HUES48 (cell line): ENCODE results near the gene CEP126.

Source experiments
- H3K27ac ChIP-seq: one replicate; pipeline ENCODE4 v1.7.0; 2013; ENCODE audit warnings: low read depth, low read length, inconsistent platforms
- H3K27me3 ChIP-seq: 2 replicates; pipeline ENCODE4 v1.6.1; 2013; ENCODE audit warnings: mild to moderate bottlenecking, low read length; ENCODE audit not compliant: control insufficient read depth, insufficient read depth
- H3K36me3 ChIP-seq: 2 replicates; pipeline ENCODE4 v1.6.1; 2013; ENCODE audit warnings: low read length; ENCODE audit not compliant: control insufficient read depth, insufficient read depth
- H3K4me1 ChIP-seq: 2 replicates; pipeline ENCODE4 v1.6.1; 2013; ENCODE audit warnings: mild to moderate bottlenecking, low read length; ENCODE audit not compliant: control insufficient read depth, insufficient read depth
- H3K4me3 ChIP-seq: 2 replicates; pipeline ENCODE4 v1.5.1; 2013; ENCODE audit warnings: mild to moderate bottlenecking, low read depth, low read length
- H3K9ac ChIP-seq: 2 replicates; pipeline ENCODE4 v1.6.1; 2013; ENCODE audit warnings: mild to moderate bottlenecking, low read depth, low read length, moderate library complexity
- H3K9me3 ChIP-seq: 2 replicates; pipeline ENCODE4 v1.6.1; 2013; ENCODE audit warnings: low read length; ENCODE audit not compliant: control insufficient read depth, insufficient read depth

Gene CEP126

DNA sequence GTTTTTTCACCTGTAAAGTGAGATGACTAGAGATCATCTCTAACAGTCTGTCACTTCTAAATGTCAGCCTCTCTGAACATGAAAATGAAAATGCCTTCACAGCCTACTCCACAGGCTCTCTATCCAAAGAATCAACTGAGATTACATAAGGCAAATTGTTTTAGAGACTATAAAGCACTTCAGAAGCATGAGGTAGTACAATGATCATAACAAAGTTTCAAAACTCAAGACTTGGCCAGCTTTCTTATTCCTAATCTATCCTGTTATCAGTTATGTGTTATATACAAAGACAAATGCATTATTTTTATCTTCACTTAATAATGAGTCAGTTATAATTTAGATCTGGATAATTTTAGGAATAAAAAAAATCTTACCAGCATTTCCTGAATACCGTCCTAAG lies 20.3 kb upstream of the CEP126 start:
- Histone ChIP-seq H3K36me3 (no peaks in the 10 kb centered on the region), H3K27ac (no peak overlapping the region), H3K9me3 (no peaks in the 10 kb centered on the region), H3K4me1 (no peaks in the 10 kb centered on the region), H3K27me3 (no peaks in the 10 kb centered on the region), H3K4me3 (no peak overlapping the region), H3K9ac (no peak overlapping the region)

DNA sequence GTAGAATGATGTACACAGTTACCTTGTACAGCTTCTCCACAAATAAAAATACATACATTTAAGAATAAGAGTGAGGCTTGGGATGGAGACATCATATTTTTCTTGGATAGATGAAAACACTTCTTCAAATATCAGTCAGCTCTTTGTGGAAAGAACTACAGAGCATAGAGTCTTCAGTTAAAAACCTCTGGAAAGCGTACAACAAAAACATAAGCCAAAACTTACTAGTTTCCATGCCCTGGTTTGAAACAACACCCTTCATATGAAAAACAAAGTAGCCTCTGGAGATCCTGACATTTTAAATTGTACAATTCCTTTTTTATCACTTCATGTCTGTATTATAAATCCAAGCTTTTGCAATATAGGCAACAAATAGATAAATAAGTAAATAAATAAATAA lies 7.0 kb upstream of the CEP126 start:
- H3K9ac ChIP-seq: no peak overlapping the region
- H3K36me3 ChIP-seq: no peaks in the 10 kb centered on the region
- H3K27me3 ChIP-seq: no peaks in the 10 kb centered on the region
- no peaks in the 10 kb centered on the region for H3K9me3 ChIP-seq
- no peak overlapping the region for H3K4me3 ChIP-seq
- no peak overlapping the region for H3K27ac ChIP-seq
- H3K4me1 ChIP-seq: no peaks in the 10 kb centered on the region

DNA sequence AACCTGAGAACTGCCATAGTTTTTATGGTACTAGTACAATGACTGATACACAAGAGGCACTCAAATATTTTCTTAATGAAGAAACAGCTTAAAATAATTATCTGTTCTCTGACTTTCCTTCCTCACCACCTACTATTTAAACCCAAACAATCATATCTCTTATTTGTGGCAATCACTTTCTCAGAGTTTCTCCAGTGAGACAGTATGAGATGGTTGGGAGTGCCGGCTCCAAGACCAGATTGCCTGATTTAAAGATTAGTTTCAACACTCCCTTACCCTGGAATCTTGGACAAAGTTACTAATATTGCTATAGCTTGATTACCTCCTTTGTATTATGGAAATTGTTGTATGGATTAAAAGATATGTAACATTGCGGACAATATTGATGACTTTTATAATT lies 5.7 kb upstream of the CEP126 start:
- Histone ChIP-seq H3K4me3 (no peak overlapping the region), H3K9ac (no peak overlapping the region), H3K36me3 (no peaks in the 10 kb centered on the region), H3K4me1 (no peaks in the 10 kb centered on the region), H3K9me3 (no peaks in the 10 kb centered on the region), H3K27me3 (no peaks in the 10 kb centered on the region), H3K27ac (no peak overlapping the region)

- H3K27ac ChIP-seq: no peak overlapping the region
- H3K4me3 ChIP-seq: no peak overlapping the region
These were observed 2.0 kb upstream of the CEP126 start for GRCh38 chr11:101912823-101913284.

DNA sequence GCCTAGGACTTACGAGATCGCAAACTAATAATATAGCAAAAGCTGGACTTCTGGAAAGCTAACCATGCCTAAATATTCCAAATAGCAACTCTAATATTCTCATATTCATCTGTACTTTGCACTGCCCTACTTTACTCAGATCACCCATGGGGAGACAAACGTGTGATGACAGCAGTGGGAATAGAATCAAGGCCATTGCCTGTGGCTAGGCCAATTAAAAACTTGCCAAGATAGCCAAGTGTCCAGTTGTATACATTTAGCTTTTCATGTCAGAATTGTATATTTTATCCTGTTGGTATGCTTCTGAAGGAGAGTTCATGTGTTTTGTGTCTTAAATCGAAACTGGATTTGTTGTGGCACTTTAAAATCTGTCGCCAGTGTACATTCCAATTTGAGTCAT lies 1.2 kb upstream of the CEP126 start:
- Histone ChIP-seq H3K27ac (no peak overlapping the region), H3K27me3 (no peaks in the 10 kb centered on the region), H3K4me1 (peaks cover 16% of the 10 kb centered on the region), H3K4me3 (no peak overlapping the region), H3K9ac (no peak overlapping the region), H3K9me3 (no peaks in the 10 kb centered on the region), H3K36me3 (no peaks in the 10 kb centered on the region)

More at GRCh38 chr11:101912823-101913284, 2.0 kb upstream of the CEP126 start:
- Histone ChIP-seq H3K9ac (no peak overlapping the region), H3K36me3 (no peaks in the 10 kb centered on the region), H3K4me1 (peaks cover 16% of the 10 kb centered on the region), H3K9me3 (no peaks in the 10 kb centered on the region), H3K27me3 (no peaks in the 10 kb centered on the region)

- no peak overlapping the region for H3K9ac ChIP-seq
- no peaks in the 10 kb centered on the region for H3K36me3 ChIP-seq
- peak overlapping the region; percentile 86 for H3K4me3 ChIP-seq
- H3K9me3 ChIP-seq: no peaks in the 10 kb centered on the region
- peaks cover 16% of the 10 kb centered on the region for H3K4me1 ChIP-seq
- H3K27me3 ChIP-seq: no peaks in the 10 kb centered on the region
- H3K27ac ChIP-seq: no peak overlapping the region
These were observed 471 bp upstream of the CEP126 start for GRCh38 chr11:101914341-101914737.

GRCh38 chr11:101915791-101916291 lies 1.0 kb downstream of the CEP126 start:
- H3K27ac ChIP-seq: peak overlapping the region; percentile 74
- 0 out of 2 replicates have a peak overlapping the region, but pooled peaks have one; percentile 50 for H3K9ac ChIP-seq
- H3K4me3 ChIP-seq: peak overlapping the region; percentile 86
- no peaks in the 10 kb centered on the region for H3K27me3 ChIP-seq
- H3K36me3 ChIP-seq: no peaks in the 10 kb centered on the region
- H3K4me1 ChIP-seq: peaks cover 16% of the 10 kb centered on the region
- H3K9me3 ChIP-seq: no peaks in the 10 kb centered on the region

- Histone ChIP-seq H3K36me3 (no peaks in the 10 kb centered on the region), H3K27ac (peak within 1 kb of the TSS; percentile 74), H3K9ac (peak within 1 kb of the TSS; percentile 50; the same call in 1 of the 2 replicates), H3K27me3 (no peaks in the 10 kb centered on the region), H3K4me3 (peak within 1 kb of the TSS; percentile 86), H3K4me1 (peaks cover 16% of the 10 kb centered on the region), H3K9me3 (no peaks in the 10 kb centered on the region)
These were observed 1.6 kb downstream of the CEP126 start, which contains the start of gene ANGPTL5 for GRCh38 chr11:101916422-101916821. Gene ANGPTL5 (minus strand): TSS chr11:101916522. CDS start chr11:101907909, 8,613 bp downstream.

DNA sequence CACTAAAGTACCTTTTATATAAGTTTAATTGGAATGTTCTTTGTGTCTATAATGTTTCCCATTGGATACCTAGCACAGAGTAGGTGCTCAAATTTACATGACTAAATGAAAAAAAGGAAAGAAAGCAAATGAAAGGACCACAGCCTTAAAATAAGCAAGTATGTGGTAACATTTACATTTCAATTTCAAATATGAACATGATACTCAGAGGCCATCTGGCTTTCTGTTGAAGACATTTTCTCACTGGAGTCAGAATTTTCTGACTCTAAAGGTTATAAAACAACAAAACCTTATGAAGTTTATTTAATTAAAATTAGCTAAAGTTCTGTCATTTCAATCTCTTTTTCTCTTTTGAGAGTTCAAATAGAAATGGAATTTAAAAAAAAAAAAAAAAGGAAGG lies 2.4 kb downstream of the CEP126 start:
- Histone ChIP-seq H3K27ac (no peak overlapping the region), H3K9ac (no peak overlapping the region), H3K9me3 (no peaks in the 10 kb centered on the region), H3K4me3 (no peak overlapping the region), H3K4me1 (peaks cover 16% of the 10 kb centered on the region), H3K27me3 (no peaks in the 10 kb centered on the region), H3K36me3 (no peaks in the 10 kb centered on the region)

- no peak overlapping the region for H3K9ac ChIP-seq
- no peaks in the 10 kb centered on the region for H3K27me3 ChIP-seq
- H3K36me3 ChIP-seq: no peaks in the 10 kb centered on the region
- H3K4me3 ChIP-seq: no peak overlapping the region
- H3K9me3 ChIP-seq: no peaks in the 10 kb centered on the region
- H3K27ac ChIP-seq: no peak overlapping the region
- H3K4me1 ChIP-seq: peaks cover 5% of the 10 kb centered on the region; the same call in 1 of the 2 replicates
These were observed 6.2 kb downstream of the CEP126 start for GRCh38 chr11:101920992-101921391.

DNA sequence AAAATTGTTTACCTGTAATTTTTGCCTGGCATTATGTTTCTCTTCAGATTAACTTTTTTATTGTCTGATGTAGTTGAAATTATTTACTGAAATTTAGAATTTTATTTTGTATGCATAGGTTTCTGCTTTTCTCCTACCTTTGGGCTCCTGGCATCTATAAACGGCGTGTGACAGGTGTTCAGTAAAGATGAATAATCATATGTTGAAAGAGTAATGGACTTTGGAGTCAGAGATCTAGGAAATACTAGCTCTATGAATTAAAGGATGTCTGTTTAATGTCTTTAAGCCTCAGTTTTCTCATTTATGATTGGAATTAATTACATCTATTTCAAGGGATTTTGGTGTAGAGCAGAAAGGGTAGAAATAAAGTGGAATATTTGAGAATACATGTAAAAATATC lies 8.7 kb downstream of the CEP126 start:
- Histone ChIP-seq H3K4me1 (no peaks in the 10 kb centered on the region), H3K27me3 (no peaks in the 10 kb centered on the region), H3K9ac (no peak overlapping the region), H3K4me3 (no peak overlapping the region), H3K9me3 (no peaks in the 10 kb centered on the region), H3K36me3 (no peaks in the 10 kb centered on the region), H3K27ac (no peak overlapping the region)
